ENCODE measurements around the gene CTSD.

CTSD gene

DNA sequence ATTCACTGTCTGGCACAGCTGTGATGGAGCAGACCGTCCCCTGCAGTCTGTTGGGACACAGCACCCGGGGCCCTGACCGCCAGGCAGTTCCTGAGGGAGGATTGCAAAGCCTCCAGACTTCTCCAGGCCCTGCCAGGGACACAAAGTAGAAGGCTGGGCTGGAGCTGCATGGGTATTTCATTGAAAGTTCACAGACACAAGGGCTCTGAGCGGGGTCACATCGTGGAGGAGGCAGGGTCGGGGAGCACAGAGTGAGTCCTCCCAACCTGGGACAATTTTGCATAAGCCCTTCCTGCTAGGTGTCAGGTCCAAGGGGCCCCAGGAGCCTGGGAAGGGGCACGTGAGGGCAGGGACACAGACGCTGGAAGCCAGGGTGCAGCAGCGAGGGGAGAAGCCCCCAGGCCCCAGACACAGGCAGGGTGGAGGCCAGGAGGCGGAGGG, 29.1 kb downstream of the CTSD start:
- FAIRE-seq (no peak), DNase-seq (ENCODE audit: insufficient read length, low spot score) (no peak)
- TF ChIP-seq POLR2A (IDR thresholded peaks at IDR 0.05; ENCODE audit: low read depth, low read length) = no peak

GRCh38 chr11:1733716-1734640, 29.7 kb downstream of the CTSD start:
- TF ChIP-seq POLR2A (IDR thresholded peaks at IDR 0.05; ENCODE audit: low read depth, low read length) = no peak
- DNase-seq (ENCODE audit: insufficient read length, low spot score) = no peak
- FAIRE-seq = no peak

DNA sequence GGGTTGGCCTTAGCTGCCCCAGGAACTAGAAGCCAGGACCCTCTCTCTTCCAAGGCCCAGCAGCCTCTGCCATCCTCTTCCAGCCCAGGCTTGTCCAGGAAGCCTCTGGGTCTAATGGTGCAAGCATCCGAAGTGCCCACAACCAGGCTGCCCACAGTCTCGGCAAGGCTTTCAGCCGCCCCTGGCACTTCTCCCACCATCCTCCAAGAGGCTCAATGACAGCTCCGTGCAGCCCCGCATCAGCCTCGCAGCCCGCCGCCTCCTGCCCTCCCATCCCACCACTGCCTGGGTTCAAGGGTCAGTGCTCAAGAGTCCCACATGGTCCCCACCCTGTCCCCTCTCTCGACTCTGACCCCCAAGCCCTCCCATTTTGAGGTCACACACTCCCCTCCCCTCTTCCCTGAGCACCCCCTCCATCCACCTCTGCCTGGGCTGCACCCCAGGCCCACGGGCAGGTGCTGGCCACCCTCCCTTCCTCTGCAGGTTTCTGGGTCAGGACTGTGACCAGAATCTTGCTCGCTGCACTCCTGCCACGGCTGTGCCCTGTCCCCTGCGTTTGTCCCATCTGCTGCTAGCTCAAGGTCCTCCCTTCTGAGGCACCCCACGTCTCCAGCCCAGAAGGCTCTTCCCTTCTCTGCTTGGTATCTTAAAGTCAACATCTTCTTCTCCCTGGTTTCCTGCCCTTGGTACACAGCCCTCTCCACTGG, 30.6 kb downstream of the CTSD start:
- DNase-seq (ENCODE audit: insufficient read length, low spot score) (no peak), FAIRE-seq (no peak)
- TF ChIP-seq POLR2A (IDR thresholded peaks at IDR 0.05; ENCODE audit: low read depth, low read length) = no peak

- DNase-seq (ENCODE audit: insufficient read length, low spot score) (no peak), FAIRE-seq (no peak)
- TF ChIP-seq POLR2A (IDR thresholded peaks at IDR 0.05; ENCODE audit: low read depth, low read length) = no peak
Measured at GRCh38 chr11:1732418-1733008, 31.2 kb downstream of the CTSD start.

GRCh38 chr11:1731451-1732059, 32.2 kb downstream of the CTSD start:
- no peak for TF ChIP-seq POLR2A (IDR thresholded peaks at IDR 0.05; ENCODE audit: low read depth, low read length)
- no peak for FAIRE-seq
- no peak for DNase-seq (ENCODE audit: insufficient read length, low spot score)

GRCh38 chr11:1730059-1730629, 33.6 kb downstream of the CTSD start:
- no peak for FAIRE-seq
- DNase-seq (ENCODE audit: insufficient read length, low spot score) = no peak
- TF ChIP-seq POLR2A (IDR thresholded peaks at IDR 0.05; ENCODE audit: low read depth, low read length) = no peak

- DNase-seq (ENCODE audit: insufficient read length, low spot score) (no peak), FAIRE-seq (no peak)
- no peak for TF ChIP-seq POLR2A (IDR thresholded peaks at IDR 0.05; ENCODE audit: low read depth, low read length)
Measured at GRCh38 chr11:1729692-1730011, 34.1 kb downstream of the CTSD start.

DNA sequence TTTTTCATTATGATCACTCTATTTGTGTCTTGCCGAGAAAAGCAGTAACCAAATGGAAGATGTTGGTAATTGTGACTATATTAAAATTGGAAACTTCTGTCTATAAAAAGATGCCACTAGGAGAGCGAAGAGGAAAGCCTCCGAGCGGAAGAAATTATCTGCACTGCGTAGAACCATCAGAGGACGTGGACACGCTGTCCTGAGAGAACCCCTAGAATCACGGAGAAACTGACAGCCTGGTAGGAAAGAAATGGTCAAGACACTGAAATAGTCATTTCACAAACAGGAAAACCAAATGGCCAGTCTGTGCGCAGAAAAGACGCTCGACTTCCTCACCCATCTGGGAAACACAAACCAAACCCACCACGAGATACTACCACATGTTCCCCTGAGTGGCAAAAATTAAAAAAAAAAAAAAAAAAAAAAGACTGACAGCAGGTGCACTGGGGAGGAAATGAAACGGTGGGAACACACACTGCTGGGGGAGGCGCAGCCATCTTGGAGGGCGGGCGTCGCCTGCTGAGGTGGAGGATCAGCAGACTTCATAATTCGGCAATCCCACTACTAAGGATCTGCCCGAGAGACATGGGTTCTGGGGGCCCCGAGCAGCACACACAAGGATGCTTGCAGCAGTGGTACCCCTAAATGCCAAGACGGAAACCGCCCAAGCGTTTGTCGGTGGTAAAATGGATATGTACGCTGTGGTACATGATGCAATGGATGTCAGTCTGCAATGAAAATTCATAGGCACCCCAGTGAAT, 34.6 kb downstream of the CTSD start:
- DNase-seq (ENCODE audit: insufficient read length, low spot score) (no peak), FAIRE-seq (no peak)
- no peak for TF ChIP-seq POLR2A (IDR thresholded peaks at IDR 0.05; ENCODE audit: low read depth, low read length)

- TF ChIP-seq POLR2A (IDR thresholded peaks at IDR 0.05; ENCODE audit: low read depth, low read length) = no peak
- DNase-seq (ENCODE audit: insufficient read length, low spot score) (no peak), FAIRE-seq (no peak)
Measured at GRCh38 chr11:1728301-1728700, 35.4 kb downstream of the CTSD start.

GRCh38 chr11:1727861-1728260, 35.9 kb downstream of the CTSD start:
- FAIRE-seq = no peak
- TF ChIP-seq POLR2A (IDR thresholded peaks at IDR 0.05; ENCODE audit: low read depth, low read length) = no peak
- DNase-seq (ENCODE audit: insufficient read length, low spot score) = no peak

- DNase-seq (ENCODE audit: insufficient read length, low spot score) (no peak), FAIRE-seq (no peak)
- TF ChIP-seq POLR2A (IDR thresholded peaks at IDR 0.05; ENCODE audit: low read depth, low read length) = no peak
Measured at GRCh38 chr11:1727096-1727690, 36.5 kb downstream of the CTSD start.

GRCh38 chr11:1719781-1720180, 43.9 kb downstream of the CTSD start:
- no peak for TF ChIP-seq POLR2A (IDR thresholded peaks at IDR 0.05; ENCODE audit: low read depth, low read length)
- FAIRE-seq = no peak

DNA sequence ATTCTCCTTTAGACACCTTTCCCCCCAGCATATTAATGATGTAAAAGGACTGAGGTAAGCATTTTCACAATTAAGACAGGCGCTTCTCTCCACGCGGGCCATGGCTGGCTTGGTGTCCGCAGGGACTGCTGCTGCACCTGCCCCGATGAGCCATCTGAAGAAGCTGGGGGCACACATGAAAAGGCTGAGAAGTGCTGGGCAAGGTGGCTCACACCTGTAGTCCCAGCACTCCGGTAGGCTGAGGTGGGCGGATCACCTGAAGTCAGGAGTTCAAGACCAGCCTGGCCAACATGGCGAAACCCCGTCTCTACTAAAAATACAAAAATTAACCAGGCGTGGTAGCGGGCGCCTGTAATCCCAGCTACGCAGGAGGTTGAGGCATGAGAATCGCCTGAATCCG, 45.4 kb downstream of the CTSD start:
- FAIRE-seq (no peak), DNase-seq (ENCODE audit: insufficient read length, low spot score) (no peak)
- TF ChIP-seq POLR2A (IDR thresholded peaks at IDR 0.05; ENCODE audit: low read depth, low read length) = no peak

More at GRCh38 chr11:1719781-1720180, 43.9 kb downstream of the CTSD start:
- no peak for DNase-seq (ENCODE audit: insufficient read length, low spot score)

Measured in H54 (cell line).